HG03196 (cell line): Measurements from ENCODE around the gene DPF3.

ENCODE experiments used
- ATAC-seq: cut with Tn5 transposase; IDR thresholded peaks from one replicate; pipeline ENCODE4 v1.9.1; 2021; ENCODE audit not compliant: unreplicated experiment

Gene DPF3

GRCh38 chr14:72904840-72905561, 11.1 kb upstream of the DPF3 start:
- ATAC-seq, result no peak

DNA sequence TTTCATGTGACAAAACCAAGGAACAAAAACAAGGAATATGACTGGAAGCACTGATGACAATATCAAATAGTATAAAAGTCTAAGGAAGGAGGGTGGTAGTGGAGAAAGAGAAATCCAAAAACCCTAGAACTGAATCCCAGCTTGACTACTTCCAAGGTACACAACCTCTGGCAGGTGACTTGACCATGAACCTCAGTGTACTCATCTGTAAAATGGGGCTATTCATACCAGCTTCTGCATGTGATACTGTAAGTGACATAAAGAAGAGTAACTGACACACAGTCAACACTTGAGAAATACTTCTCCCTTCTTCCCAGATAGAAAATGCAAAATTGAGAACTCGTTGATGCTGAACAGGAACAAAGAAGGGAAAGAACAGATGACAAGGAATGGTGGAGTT, 10.3 kb upstream of the DPF3 start:
- no peak for ATAC-seq

DNA sequence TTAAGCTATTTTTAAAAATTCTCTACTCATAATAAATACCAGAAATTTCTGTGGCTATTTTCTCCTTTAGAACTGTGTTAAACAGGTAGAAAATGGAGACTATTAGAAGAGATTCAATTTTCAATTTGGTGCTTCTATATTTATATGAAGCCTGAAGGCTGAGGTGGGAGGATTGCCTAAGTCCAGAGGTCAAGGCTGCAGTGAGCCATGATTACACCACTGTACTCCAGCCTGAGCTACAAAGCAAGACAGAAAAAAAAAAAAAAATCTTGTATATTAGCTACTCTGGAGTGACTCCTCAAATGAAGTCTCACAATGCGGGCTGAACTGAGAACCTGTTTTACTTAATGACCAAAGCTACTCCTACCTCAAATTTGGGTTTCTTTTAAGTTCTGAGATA, 9.8 kb upstream of the DPF3 start:
- no peak for ATAC-seq

DNA sequence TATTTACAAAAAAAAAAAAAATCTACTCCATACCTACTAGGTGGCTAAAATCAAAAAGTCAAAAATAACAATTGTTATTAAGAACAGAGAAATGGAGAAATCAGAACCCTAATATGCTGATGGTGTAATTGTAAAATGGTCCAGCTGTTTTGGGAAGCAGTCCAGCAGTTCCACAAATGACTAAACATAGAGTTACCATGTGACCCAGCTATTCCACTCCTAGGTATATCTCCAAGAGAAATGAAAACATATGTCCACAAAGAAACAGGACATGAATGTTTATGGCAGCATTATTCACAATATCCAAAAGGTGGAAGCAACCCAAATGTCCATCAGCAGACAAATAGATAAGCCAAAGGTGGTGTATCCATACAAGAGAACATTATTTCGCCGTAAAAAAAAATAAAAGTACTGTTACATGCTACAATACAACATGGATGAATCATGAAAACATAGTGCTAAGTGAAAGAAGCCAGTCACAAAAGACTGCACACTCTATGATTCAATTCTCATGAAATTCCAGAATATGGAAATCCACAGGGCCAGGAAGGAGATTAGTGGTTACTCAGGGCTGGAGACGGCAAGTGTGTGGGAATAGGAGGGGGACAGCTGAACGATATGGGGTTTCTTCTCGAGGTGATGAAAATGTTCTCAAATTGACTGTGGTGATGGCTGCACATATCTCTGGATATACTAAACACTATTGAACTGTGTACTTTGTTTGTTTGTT, 9.1 kb upstream of the DPF3 start:
- ATAC-seq, result no peak

DNA sequence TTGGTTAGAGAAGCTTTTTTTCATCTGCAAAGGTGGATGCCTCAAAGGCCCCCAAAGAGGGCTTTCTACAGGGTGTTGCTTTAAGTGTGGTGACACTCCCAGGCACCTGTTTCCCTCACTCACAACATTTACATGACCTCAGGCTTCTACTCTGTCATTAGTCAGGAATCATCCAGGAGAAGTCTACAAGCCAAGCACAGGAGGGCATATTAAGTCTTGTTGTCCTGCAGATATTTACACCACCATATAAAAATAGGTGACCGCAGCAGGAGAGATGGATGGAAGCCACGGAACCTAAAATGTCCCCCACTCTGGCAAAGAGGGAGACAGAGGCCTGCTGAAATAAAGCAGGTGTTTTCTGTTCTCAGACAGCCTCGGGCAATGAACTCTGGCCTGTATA, 7.5 kb upstream of the DPF3 start:
- ATAC-seq, result no peak

DNA sequence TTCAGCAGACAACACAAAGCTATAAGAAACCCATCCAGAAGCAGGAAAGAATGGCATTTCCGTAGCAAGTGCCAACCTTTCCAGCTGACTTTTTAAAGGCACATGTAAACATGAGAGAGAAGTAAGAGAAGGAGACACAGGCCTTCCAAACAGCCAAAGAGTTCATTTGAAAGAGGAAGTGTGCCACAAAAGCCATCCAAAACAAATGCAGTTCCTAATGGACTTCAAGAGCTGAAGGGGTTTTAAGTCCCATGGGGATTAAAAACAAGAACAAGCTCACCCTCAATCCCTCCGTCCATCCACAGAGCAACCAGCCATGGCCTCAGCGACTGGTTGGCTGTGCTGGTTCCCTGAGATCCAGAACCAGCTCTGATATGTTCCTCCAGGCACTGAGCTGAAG, 4.5 kb upstream of the DPF3 start:
- ATAC-seq, result no peak

DNA sequence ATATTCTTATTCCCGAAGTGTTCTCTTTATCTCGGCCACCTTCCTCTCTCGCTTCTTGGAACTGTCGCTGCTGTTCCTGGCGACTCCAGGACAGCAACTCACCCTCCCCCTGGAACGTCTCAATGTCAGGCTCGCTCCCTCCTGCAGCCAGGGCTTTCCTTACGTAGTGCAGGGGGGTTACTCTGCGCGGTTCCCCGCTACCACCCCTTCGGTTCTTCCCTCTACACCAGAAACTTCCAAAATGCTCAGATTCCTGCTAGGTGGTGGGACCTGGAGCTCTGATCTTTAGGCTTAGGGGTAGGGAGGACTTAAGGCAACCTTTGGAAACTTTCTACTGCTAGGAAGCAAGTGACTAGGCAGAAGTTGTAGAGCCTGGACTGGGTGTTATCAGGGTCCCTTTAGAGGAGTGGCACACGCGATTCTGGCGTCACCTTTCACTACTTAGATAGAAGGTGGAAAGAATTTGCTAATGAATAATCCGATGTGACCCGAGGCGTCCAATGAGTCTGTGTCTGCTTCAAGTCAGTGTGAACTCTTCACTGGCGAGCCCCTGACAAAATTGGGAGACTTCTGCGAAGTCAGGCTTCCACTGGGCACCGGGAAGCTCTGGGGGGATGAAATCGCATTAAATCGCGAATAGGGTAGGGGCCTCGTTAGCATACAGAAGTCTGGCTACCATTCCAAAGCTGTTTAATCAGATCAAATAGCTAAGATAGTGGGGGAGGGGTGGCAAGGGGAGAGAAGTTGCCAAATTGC, 900 bp upstream of the DPF3 start:
- no peak for ATAC-seq

DNA sequence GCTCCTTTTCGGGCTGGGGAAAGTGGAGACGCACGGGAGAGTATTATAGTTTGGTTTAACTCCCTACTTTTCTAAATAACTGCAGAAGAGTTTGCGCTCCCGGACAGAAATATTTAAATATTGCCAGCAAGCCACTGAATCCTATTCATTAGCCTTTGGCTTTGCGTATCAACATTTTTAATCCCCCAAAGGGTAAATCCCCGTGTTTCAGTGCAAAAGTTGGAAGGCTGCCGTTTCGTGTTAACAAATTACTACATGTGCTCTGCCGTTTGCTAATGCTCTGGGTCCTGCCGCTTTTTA, 372 bp upstream of the DPF3 start:
- ATAC-seq, result no peak

GRCh38 chr14:72892879-72893635, 844 bp downstream of the DPF3 start:
- no peak for ATAC-seq

GRCh38 chr14:72892103-72892878, 1.6 kb downstream of the DPF3 start:
- ATAC-seq, result no peak

GRCh38 chr14:72891666-72892102, 2.2 kb downstream of the DPF3 start:
- no peak for ATAC-seq

GRCh38 chr14:72889366-72889765, 4.5 kb downstream of the DPF3 start:
- no peak for ATAC-seq

- ATAC-seq, result no peak
These were observed 5.2 kb downstream of the DPF3 start for GRCh38 chr14:72888636-72889201.

DNA sequence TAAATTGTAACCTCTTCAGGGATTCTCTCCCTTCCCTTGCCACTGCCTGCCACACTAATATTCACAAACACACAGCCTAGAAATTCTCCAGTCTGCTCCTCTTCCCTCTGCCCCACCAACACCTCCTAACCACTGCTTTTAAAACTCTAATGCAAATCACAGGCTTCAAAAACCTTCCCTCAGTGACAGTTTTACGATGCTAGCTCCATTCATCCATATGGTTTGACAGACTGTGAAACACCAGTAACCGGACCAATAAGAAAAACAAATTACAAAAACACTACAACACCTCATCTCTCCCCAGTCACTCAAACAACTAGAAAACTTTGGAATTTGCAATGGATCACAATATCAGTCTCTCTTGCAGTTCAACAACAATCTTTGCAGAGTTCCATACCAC, 5.7 kb downstream of the DPF3 start:
- ATAC-seq, result no peak

- no peak for ATAC-seq
These were observed 6.4 kb downstream of the DPF3 start for GRCh38 chr14:72887514-72887913.

- ATAC-seq, result no peak
These were observed 9.5 kb downstream of the DPF3 start for GRCh38 chr14:72884386-72884785.

- no peak for ATAC-seq
These were observed 9.9 kb downstream of the DPF3 start for GRCh38 chr14:72883961-72884360.

GRCh38 chr14:72883109-72883508, 10.8 kb downstream of the DPF3 start:
- no peak for ATAC-seq

GRCh38 chr14:72882463-72882862, 11.4 kb downstream of the DPF3 start:
- no peak for ATAC-seq

GRCh38 chr14:72882047-72882446, 11.9 kb downstream of the DPF3 start:
- no peak for ATAC-seq
